Ascending aorta (tissue), 2 donors: Measurements from ENCODE around the gene METRN. TPM values are rescaled to one million over a fixed set of nuclear protein-coding genes. Genes with fewer than 3 reads are reported as not detected.
A peak's percentile ranks its signal among the peaks of the same experiment; 100 is the strongest.

Experiments
- DNase-seq, 2 donors: peaks; one replicate each; pipeline ENCODE4 v3.0.0-alpha.2; 2019; ENCODE audit warnings: low spot score in 2 of 2
- H3K27ac ChIP-seq, 2 donors: fragments of 200-600 bp; sonication (generic); one replicate each; pipeline ENCODE4 v1.5.1; 2016 to 2017; ENCODE audit warnings: mild to moderate bottlenecking in 1 of 2
- H3K27me3 ChIP-seq: fragments of 200-600 bp; sonication (generic); one replicate; pipeline ENCODE4 v1.5.1; 2017
- H3K36me3 ChIP-seq, 2 donors: fragments of 200-600 bp; sonication (generic); one replicate each; pipeline ENCODE4 v1.5.1; 2016
- H3K4me1 ChIP-seq, 2 donors: fragments of 200-600 bp; sonication (generic); one replicate each; pipeline ENCODE4 v1.5.1; 2016 to 2017; ENCODE audit warnings: mild to moderate bottlenecking in 1 of 2
- H3K4me3 ChIP-seq, 2 donors: fragments of 200-600 bp; sonication (generic); one replicate each; pipeline ENCODE4 v1.5.1; 2016 to 2017; ENCODE audit warnings: mild to moderate bottlenecking in 1 of 2
- H3K9me3 ChIP-seq, 2 donors: fragments of 200-600 bp; sonication (generic); one replicate each; pipeline ENCODE4 v1.5.1; 2016
- CTCF ChIP-seq, 3 experiments: fragments of 200-600 bp in 2 of 3; fragments of 450-650 bp in 1 of 3; sonication (generic) in 2 of 3; IDR thresholded peaks; one replicate each; pipeline ENCODE4 v1.5.1; 2016 to 2019; ENCODE audit warnings: antibody characterized with exemption in 3 of 3, mild to moderate bottlenecking in 1 of 3, moderate library complexity in 1 of 3
- intact Hi-C: fragments of 100-400 bp; cut with DNase I; formaldehyde crosslinking; loops from one replicate; pipeline ENCODE4 v1.15.1; 2023
- total RNA-seq: library from RNA; depleted of rRNA; stranded (reverse); fragments of >200 nt; gene quantifications from one replicate; pipeline ENCODE4 v1.1.0, GENCODE V29; 2016

The METRN gene
- total RNA-seq, 1 donor from 2014 or later, result 118 TPM

- H3K27me3 ChIP-seq, result no peaks in the 10 kb centered on the region
- peak in 1 of 2 donors; percentile 82 for DNase-seq
- peak within 1 kb of the TSS; percentile 74 to 96 for H3K4me3 ChIP-seq
- peaks cover 8 to 14% of the 10 kb centered on the region in 2 donors for H3K4me1 ChIP-seq
- H3K27ac ChIP-seq, result peak within 1 kb of the TSS; percentile 74 to 80
- no peak for TF ChIP-seq CTCF (IDR thresholded peaks at IDR 0.05)
- no peaks in the 10 kb centered on the region for H3K9me3 ChIP-seq
- intact Hi-C loops, result no loop called here
- H3K36me3 ChIP-seq, result no peaks in the 10 kb centered on the region
Measured at GRCh38 chr16:720990-721764, 6.3 kb downstream of the METRN start, which contains the start of gene ANTKMT. TSS of gene ANTKMT (plus strand) at chr16:721146. CDS start at chr16:721275, 129 bp downstream.

GRCh38 chr16:721765-722540 is 7.0 kb downstream of the METRN start:
- peak overlapping the region; percentile 74 to 96 for H3K4me3 ChIP-seq
- H3K36me3 ChIP-seq, result no peaks in the 10 kb centered on the region
- TF ChIP-seq CTCF (IDR thresholded peaks at IDR 0.05), result no peak
- intact Hi-C loops, result no loop called here
- no peak for DNase-seq
- no peaks in the 10 kb centered on the region for H3K9me3 ChIP-seq
- peak overlapping the region in 1 of 2 donors; percentile 80 for H3K27ac ChIP-seq
- no peaks in the 10 kb centered on the region for H3K27me3 ChIP-seq
- H3K4me1 ChIP-seq, result peaks cover 10 to 14% of the 10 kb centered on the region in 2 donors

- peaks cover 19 to 25% of the 10 kb centered on the region in 2 donors for H3K4me1 ChIP-seq
- intact Hi-C loops, result no loop called here
- DNase-seq, result no peak
Measured at GRCh38 chr16:722835-723633, 8.1 kb downstream of the METRN start.

GRCh38 chr16:723695-724094 is 8.8 kb downstream of the METRN start:
- H3K4me1 ChIP-seq, result peaks cover 25 to 32% of the 10 kb centered on the region in 2 donors
- no peak for TF ChIP-seq CTCF (IDR thresholded peaks at IDR 0.05)
- no peak overlapping the region for H3K27ac ChIP-seq

More at GRCh38 chr16:722835-723633, 8.1 kb downstream of the METRN start:
- H3K36me3 ChIP-seq, result no peaks in the 10 kb centered on the region
- H3K4me3 ChIP-seq, result no peak overlapping the region
- H3K27me3 ChIP-seq, result peaks cover 10% of the 10 kb centered on the region
- no peak for TF ChIP-seq CTCF (IDR thresholded peaks at IDR 0.05)
- no peaks in the 10 kb centered on the region for H3K9me3 ChIP-seq
- no peak overlapping the region for H3K27ac ChIP-seq

More at GRCh38 chr16:723695-724094, 8.8 kb downstream of the METRN start:
- Histone ChIP-seq H3K9me3 (no peaks in the 10 kb centered on the region), H3K36me3 (no peaks in the 10 kb centered on the region), H3K4me3 (no peak overlapping the region), H3K27me3 (peaks cover 13% of the 10 kb centered on the region)
- intact Hi-C loops, result no loop called here
- DNase-seq, result no peak
